NOMO-1 (cell line): ENCODE measurements around the gene MEF2C.

ENCODE experiments used
- DNase-seq, 2 experiments: peaks; one replicate each; lab custom pipeline; 2025; ENCODE audit not compliant: unreplicated experiment in 2 of 2; lab: John Stamatoyannopoulos, UW

The MEF2C gene

GRCh38 chr5:88833371-88834130 is 49.4 kb downstream of the MEF2C start:
- peak in 1 of 2 experiments; percentile 64 for DNase-seq

DNA sequence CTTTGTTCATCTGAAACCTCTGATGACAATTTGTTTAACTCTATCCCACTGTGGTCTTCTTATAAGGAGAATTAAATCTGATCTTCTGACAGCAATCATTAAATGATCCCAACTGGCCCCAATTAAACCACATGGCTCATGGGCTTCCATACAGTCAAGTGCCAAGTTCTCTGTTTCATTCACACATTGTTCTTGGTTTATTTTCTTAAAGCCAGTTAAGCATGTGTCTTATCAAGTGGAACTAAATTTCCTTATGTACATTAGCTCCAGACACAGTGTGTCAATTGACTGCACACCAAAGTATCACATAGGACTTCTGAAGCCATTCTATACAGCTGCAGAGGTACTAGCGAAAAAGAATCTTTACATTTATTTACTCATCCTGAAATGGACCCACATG is 51.2 kb downstream of the MEF2C start:
- DNase-seq, result no peak

- DNase-seq, result no peak
Measured at GRCh38 chr5:88830567-88830966, 52.4 kb downstream of the MEF2C start.

DNA sequence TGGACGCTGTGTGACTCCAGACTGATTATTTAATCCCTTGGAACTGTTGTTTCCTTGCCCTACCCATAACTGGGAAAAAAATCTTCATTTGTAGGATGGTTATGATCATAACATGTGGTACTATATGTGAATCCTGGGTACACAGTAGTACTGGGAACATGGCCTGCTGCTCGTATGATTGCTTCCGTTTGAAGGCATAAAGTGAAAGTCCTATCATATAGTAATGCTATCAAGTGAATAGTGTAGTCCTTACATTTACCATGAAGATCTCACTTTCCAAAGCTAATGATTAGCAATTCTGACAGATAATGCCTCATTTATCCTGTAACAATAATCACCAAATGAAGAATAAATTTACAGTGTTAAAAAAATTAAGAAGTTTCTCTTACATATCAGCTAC is 53.2 kb downstream of the MEF2C start:
- DNase-seq, result no peak

GRCh38 chr5:88829054-88829453 is 53.9 kb downstream of the MEF2C start:
- DNase-seq, result peak; percentile 64 to 85

- DNase-seq, result no peak
Measured at GRCh38 chr5:88827997-88828396, 55.0 kb downstream of the MEF2C start.

- DNase-seq, result peak; percentile 89 to 94
Measured at GRCh38 chr5:88826646-88827585, 56.1 kb downstream of the MEF2C start.

DNA sequence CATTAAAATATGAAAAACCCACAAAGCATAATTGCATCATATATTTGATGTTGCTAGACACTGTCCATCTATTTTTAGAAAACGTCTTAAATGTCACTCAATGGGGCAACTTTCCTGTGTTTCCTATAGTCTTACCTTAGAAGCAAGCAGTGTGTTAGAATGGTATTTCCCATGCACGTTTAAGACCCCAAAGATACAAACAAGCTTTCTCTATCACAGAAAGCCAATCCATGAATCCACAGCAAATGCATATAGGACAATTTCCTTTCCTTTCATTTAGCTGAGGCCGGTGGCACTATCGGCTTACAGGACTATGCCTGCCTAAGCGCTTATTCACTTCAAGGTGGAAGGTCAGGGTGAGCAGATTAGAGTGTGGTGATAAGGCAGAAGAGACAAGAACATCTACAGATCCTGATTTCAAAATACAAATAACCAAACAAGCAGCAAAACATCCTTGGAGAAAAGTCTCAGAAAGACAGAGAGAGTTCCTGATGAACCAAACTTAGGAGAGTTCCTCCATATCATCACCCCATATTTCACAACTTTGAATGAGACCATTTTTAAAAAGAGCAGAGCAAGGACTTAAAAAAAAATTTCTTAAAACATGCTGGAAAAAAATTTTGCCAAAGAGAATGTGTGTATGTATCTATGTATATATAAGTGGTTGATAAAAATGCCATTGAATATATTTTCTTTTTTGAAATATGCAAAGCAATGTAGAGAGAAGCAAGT is 57.2 kb downstream of the MEF2C start:
- DNase-seq, result peak; percentile 21 to 83

- peak; percentile 59 to 83 for DNase-seq
Measured at GRCh38 chr5:88824892-88825583, 57.9 kb downstream of the MEF2C start.

- DNase-seq, result no peak
Measured at GRCh38 chr5:88824141-88824540, 58.8 kb downstream of the MEF2C start.

- no peak for DNase-seq
Measured at GRCh38 chr5:88823201-88823600, 59.8 kb downstream of the MEF2C start.

DNA sequence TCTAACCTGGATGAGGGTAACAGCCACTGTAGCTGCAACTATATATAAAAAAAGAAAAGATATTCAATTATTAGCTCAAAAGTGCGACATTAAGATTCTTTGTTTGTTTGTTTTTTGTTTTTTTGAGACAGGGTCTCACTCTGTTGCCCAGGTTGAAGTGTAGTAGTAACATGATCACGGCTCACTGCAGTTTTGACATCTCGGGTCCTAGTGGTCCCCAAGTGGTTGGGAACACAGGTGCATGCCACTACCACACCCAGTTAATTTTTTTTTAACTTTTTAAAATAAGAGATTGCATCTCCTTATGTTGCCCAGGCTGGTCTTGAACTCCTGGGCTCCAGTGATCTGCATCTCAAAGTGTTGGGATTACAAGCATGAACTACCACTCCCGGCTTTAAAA is 61.8 kb downstream of the MEF2C start:
- no peak for DNase-seq

- no peak for DNase-seq
Measured at GRCh38 chr5:88820581-88820980, 62.4 kb downstream of the MEF2C start.

DNA sequence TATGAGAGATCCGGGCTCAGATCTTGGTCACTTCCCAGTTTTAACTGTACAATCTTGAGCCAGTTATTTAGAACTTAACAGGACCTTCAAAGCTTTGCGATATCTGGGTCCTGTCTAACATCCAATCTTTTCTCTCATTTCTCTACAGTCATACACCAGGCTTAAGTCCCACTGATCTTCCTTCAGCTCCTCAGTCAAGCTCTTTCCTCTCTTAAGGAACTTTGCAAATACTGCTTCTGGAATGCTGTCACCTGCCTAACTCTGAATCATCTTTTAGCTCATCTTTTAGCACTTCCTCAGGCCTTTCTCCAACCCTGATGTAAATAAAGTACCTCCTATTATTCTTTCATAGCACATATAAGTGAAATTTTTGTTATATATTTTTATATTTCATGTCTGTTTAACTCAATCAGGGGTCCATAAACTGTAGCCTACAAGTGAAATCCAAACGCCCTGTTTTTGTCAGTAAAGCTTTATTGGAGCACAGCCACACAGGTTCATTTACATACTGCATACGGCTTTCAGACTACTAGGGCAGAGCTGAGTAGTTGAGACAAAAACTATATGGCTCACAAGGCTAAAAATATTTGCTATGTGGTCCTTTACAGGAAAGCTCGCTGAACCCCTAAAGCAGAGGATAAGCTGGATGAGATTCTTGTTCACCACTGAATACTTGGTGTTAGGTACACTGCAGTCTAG is 63.5 kb downstream of the MEF2C start:
- no peak for DNase-seq

DNA sequence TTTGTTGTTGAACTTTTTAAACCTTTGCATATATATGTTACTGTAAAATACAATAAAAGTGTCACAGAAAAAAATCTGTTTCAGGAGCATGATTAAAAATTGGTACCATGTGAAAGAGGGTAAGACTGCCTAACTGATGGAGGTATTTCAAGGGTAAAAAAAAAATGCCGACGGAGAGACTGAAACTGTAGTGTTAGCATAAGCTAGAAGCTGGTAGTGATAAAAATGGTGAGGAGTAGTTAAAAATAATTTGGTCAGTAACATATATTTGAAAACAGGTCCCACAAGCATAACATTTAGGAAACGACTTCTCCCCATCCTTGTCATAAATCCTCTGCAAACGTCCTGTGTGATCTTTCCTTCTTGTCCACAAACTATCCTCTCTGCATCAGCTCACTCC is 64.7 kb downstream of the MEF2C start:
- DNase-seq, result no peak

DNA sequence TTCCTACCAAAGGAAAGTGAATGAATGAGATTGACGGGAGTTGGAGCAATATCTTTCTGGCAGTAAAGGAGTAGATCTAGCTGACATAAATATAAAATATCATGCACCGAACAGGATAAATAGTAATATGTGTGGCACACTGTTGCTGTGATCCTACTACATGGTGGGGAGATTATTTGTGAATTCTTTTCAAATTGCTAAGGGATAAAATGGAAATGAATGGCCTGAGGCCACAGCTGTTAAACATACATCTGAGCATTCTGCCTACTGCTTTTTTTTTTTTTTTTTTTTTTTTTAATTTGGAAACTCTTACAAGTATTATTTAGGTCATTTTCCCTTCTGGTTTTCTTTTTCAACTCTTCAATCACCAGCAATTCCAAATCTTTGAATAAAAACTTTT is 66.8 kb downstream of the MEF2C start:
- DNase-seq, result no peak

DNA sequence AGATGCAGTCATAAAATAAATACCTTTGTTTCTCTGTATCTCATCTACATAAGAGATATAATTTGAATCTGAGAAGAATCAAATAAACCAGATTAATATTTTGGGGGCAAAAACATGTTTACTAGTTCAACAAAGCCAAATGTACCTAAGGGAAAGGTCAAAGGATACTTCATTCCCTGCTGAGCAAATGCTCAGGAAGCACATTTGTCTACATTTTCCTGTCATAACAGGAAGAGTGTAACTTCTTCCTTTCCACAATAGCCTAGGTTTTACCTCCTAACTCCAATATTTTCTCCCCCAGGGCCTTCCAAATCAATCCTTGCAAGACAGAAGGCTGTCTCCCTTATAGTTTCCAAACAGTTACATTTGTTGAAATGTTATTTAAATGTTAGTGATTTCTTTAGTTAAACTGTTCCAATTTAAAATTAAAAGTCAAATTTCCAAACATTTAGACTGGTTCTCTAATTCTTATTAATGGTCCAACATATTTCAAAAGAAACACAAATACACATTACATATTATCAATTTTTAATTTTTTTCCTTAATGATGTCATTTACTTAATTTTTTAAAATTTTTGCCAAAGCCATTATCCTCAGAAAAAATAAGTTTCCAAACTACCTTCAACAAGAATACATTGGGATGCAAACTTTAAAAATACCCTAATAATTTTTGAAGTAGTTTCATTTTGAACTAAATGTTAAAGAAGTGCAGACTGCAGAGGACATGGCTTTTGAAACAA is 67.8 kb downstream of the MEF2C start:
- no peak for DNase-seq

DNA sequence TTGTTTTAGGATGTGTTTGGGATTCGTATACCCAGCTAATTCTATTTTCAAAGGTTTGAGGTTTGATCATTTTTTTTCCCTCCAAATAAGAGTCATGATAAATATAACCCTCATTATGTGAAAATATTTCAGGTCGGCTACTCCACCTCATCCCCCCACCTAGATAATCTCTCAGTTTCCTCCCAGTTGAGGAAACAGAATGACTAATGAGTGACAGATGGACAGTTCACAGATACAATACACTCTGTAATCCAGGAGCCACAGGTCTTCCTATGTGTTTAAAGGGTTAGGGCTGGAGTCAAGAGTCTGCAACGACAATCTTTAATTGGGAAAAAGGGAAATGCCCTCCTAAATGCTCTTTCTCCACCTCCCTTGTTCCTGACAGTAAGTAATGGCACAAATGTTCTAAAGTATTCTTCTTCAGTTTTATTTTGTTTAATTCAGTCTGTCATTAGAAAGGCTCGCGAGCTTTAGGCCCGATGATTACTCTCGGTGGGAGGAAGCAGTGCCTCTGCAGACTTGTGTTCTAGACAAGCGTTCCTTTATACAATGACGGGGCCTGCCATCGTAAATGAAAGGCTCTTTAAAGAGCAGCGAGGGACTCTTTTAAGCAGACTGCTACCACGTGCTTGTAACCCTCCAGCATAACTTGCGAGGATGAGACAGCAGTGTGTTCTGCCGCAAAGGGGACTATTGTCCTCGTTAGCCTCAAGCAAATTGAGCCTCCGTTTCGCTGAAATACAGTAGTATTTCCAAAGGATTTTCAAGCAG is 69.0 kb downstream of the MEF2C start:
- peak in 1 of 2 experiments; percentile 12 for DNase-seq

DNA sequence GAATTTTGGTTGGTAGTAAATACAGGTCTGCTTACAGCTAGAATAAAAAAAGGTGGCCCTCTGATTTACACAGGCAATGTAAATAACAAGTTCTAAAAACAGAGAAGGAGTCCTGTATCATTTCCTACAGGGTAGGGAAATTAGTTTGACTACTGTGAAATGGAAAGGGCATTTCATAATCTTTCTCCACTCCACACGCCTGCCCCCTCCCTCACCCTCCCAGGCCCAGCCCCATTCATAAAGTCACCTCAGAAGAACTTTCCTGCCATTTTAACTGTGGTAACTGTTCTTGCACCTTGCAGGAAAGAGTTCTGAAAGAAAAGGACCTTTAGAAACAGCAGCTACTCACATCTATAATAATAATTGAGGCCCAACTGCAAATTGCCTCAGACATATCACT is 69.7 kb downstream of the MEF2C start:
- DNase-seq, result peak; percentile 73 to 85
